HG03064 (cell line): ENCODE data around the gene MITF.
A peak's percentile ranks its signal among the peaks of the same experiment; 100 is the strongest.

Experiments
- ATAC-seq: cut with Tn5 transposase; IDR thresholded peaks from one replicate; pipeline ENCODE4 v1.9.1; 2021; ENCODE audit warnings: low read depth; ENCODE audit not compliant: unreplicated experiment

MITF gene

GRCh38 chr3:69739204-69740102 is at the start of gene MITF:
MITF (plus strand) TSS chr3:69739464; CDS start chr3:69739598, 134 bp downstream.
- peak; percentile 99 for ATAC-seq

- no peak for ATAC-seq
These were observed 47.4 kb upstream of the MITF start for GRCh38 chr3:69691860-69692259.

GRCh38 chr3:69692761-69693160 is 46.5 kb upstream of the MITF start:
- ATAC-seq, result no peak

GRCh38 chr3:69695443-69695842 is 43.8 kb upstream of the MITF start:
- ATAC-seq, result no peak

- no peak for ATAC-seq
These were observed 43.3 kb upstream of the MITF start for GRCh38 chr3:69695933-69696332.

- no peak for ATAC-seq
These were observed 42.9 kb upstream of the MITF start for GRCh38 chr3:69696367-69696766.

- ATAC-seq, result no peak
These were observed 41.9 kb upstream of the MITF start for GRCh38 chr3:69697381-69697780.

GRCh38 chr3:69698728-69699127 is 40.5 kb upstream of the MITF start:
- no peak for ATAC-seq

- no peak for ATAC-seq
These were observed 40.1 kb upstream of the MITF start for GRCh38 chr3:69699183-69699582.

- ATAC-seq, result no peak
These were observed 38.3 kb upstream of the MITF start for GRCh38 chr3:69700949-69701348.

- ATAC-seq, result no peak
These were observed 28.9 kb upstream of the MITF start for GRCh38 chr3:69710153-69710977.

- ATAC-seq, result no peak
These were observed 27.0 kb upstream of the MITF start for GRCh38 chr3:69712269-69712668.

GRCh38 chr3:69712933-69713332 is 26.3 kb upstream of the MITF start:
- no peak for ATAC-seq

GRCh38 chr3:69715204-69715603 is 24.1 kb upstream of the MITF start:
- ATAC-seq, result no peak

GRCh38 chr3:69716119-69716518 is 23.1 kb upstream of the MITF start:
- no peak for ATAC-seq

- no peak for ATAC-seq
These were observed 20.2 kb upstream of the MITF start for GRCh38 chr3:69718866-69719586.

- no peak for ATAC-seq
These were observed 19.6 kb upstream of the MITF start for GRCh38 chr3:69719587-69720122.

- no peak for ATAC-seq
These were observed 18.4 kb upstream of the MITF start for GRCh38 chr3:69720824-69721223.

- ATAC-seq, result no peak
These were observed 15.9 kb upstream of the MITF start for GRCh38 chr3:69723389-69723788.

GRCh38 chr3:69724722-69725435 is 14.4 kb upstream of the MITF start:
- no peak for ATAC-seq
